Mammary epithelial cell (primary cell): ENCODE results near the gene ZFAND3.

Experiments
- EZH2 ChIP-seq: IDR thresholded peaks from 2 replicates; pipeline ENCODE4 v1.6.1; 2012; ENCODE audit warnings: low read length, inconsistent platforms, borderline replicate concordance
- TF ChIP-seq, protein P1 (sequence below), 2 donors: IDR thresholded peaks in 1 of 2; conservative IDR thresholded peaks in 1 of 2; 2 replicates each; pipeline ENCODE4 v1.5.1; 2011 to 2012; ENCODE audit warnings: inconsistent platforms in 2 of 2, low read length in 2 of 2, mild to moderate bottlenecking in 2 of 2, control low read depth in 1 of 2, low read depth in 1 of 2; ENCODE audit not compliant: insufficient read depth in 1 of 2; ENCODE audit errors: extremely low read depth in 1 of 2

DNA sequence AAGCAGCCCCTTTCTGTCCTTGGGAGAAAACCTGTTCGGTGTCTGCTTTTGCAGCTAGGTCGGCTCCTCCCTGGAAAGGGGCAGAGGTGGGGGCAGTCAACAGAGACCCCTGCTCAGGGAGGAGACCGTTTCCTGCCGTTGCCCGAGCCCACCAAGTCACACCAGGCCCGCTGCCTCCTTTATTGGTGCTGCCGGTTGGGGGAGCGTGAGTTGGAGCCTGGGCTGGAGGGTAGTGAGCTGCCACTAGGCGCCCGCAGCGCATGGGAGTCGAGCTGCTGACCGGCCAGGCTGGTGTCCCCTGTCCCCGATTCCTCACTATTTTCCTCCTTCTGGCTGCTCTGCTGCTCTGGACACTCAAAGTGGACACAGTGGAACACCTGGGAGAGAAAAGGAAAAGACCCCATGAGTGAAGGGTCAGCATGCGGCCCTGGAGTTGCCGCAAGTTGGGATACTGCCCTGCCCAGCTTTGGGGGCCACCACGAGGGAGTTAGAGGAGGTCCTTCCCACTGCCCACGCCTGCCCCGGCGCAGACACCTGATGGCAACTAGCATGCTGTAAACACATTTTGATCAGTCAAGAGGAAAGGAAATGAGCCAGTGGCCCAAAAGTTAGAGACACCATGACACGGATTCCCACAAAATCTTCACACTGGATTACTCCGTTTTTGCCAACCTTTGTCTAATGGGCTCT, 355.4 kb downstream of the ZFAND3 start:
- TF ChIP-seq, protein P1, sequence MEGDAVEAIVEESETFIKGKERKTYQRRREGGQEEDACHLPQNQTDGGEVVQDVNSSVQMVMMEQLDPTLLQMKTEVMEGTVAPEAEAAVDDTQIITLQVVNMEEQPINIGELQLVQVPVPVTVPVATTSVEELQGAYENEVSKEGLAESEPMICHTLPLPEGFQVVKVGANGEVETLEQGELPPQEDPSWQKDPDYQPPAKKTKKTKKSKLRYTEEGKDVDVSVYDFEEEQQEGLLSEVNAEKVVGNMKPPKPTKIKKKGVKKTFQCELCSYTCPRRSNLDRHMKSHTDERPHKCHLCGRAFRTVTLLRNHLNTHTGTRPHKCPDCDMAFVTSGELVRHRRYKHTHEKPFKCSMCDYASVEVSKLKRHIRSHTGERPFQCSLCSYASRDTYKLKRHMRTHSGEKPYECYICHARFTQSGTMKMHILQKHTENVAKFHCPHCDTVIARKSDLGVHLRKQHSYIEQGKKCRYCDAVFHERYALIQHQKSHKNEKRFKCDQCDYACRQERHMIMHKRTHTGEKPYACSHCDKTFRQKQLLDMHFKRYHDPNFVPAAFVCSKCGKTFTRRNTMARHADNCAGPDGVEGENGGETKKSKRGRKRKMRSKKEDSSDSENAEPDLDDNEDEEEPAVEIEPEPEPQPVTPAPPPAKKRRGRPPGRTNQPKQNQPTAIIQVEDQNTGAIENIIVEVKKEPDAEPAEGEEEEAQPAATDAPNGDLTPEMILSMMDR (conservative IDR thresholded peaks at IDR 0.05 in 1 of 2, IDR thresholded peaks at IDR 0.05 in 1 of 2; ENCODE audit: extremely low read depth in 1 of 2, insufficient read depth in 1 of 2, low read depth in 1 of 2, low read length in 2 of 2) = no peak
- no peak for TF ChIP-seq EZH2
